GM12872 (cell line): ENCODE measurements around the gene UBAP2.

Source experiments
- TF ChIP-seq, protein P1 (sequence below): IDR thresholded peaks from 3 replicates; pipeline ENCODE4 v1.5.1; 2011; ENCODE audit warnings: low read depth, mild to moderate bottlenecking, low read length, moderate library complexity; ENCODE audit not compliant: insufficient read depth

UBAP2 gene

DNA sequence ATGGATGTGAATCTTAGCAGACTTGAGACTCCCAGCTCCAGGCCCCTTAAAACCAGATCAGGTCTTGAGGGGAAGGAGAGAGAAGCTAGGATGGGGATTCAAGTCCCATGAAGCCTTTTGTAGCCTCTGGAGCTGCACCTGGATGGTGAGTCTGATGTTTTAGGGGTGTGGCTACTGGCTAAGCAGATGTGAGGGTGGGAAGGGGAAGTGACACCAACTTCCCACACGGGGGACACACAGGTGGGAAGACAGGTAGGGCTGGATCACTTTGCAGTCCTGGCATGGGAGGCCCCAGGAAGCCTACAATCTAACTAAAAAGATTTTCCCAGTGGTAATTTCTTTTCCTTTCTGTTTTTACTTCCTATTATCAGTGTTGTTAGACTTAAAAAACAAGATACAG is 38.7 kb upstream of the UBAP2 start:
- TF ChIP-seq, protein P1, sequence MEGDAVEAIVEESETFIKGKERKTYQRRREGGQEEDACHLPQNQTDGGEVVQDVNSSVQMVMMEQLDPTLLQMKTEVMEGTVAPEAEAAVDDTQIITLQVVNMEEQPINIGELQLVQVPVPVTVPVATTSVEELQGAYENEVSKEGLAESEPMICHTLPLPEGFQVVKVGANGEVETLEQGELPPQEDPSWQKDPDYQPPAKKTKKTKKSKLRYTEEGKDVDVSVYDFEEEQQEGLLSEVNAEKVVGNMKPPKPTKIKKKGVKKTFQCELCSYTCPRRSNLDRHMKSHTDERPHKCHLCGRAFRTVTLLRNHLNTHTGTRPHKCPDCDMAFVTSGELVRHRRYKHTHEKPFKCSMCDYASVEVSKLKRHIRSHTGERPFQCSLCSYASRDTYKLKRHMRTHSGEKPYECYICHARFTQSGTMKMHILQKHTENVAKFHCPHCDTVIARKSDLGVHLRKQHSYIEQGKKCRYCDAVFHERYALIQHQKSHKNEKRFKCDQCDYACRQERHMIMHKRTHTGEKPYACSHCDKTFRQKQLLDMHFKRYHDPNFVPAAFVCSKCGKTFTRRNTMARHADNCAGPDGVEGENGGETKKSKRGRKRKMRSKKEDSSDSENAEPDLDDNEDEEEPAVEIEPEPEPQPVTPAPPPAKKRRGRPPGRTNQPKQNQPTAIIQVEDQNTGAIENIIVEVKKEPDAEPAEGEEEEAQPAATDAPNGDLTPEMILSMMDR: no peak

DNA sequence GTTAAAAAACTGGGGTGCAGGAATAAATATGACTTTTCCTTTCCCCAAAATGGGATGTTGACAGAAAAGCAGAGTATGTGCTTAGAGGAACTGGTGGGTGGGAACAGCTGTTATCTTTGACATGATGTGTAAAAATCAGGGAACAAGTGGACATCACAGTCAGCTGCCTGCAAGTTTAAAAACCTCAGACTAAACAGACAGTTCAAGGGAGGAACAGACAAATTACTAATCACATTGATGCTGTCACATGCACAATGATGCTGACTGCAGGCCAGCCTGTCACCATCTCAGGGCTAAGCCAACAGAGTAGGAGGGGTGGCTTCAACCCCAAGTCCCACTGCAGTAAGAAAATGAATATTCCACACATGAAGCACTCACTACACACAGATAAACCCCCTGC is 38.2 kb upstream of the UBAP2 start:
- TF ChIP-seq, protein P1: no peak

- TF ChIP-seq, protein P1: no peak
Observed at GRCh38 chr9:34085581-34086500, 37.2 kb upstream of the UBAP2 start.

GRCh38 chr9:34084562-34084961 is 35.9 kb upstream of the UBAP2 start:
- TF ChIP-seq, protein P1: no peak

GRCh38 chr9:34079181-34079580 is 30.5 kb upstream of the UBAP2 start:
- TF ChIP-seq, protein P1: no peak

GRCh38 chr9:34072868-34073590 is 24.3 kb upstream of the UBAP2 start:
- TF ChIP-seq, protein P1: no peak

DNA sequence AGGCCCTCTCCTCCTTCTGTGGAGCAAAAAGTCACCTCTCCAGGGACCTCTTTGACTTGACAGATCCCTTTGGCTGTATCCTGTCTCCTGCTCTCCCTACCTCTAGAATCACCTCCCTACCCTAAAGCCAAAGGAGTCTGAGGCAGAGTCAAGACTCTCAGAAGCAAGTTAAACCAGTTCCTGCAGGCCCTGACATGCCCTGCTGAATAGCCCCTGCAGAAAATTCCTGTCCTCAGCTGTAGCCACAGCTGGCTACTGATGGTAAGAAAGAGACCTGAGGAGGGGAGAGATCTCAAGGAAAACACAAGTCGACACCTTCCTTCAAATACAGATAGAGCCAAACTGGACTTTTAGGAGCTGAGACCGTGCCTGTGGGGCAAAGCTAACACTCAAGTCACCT is 23.7 kb upstream of the UBAP2 start:
- TF ChIP-seq, protein P1: no peak
